SK-N-SH treated with all-trans-retinoic acid at 6 μM for 48 hours (cell line): Measurements from ENCODE around the gene DIP2B.

Experiments used
- ARNTL ChIP-seq: fragments of 450-650 bp; formaldehyde crosslinking; IDR thresholded peaks from 2 replicates; pipeline ENCODE4 v1.5.0; 2020; ENCODE audit warnings: low read depth, mild to moderate bottlenecking, moderate library complexity, borderline replicate concordance
- ESRRG ChIP-seq: fragments of 250-450 bp; sonication (Bioruptor Pico); IDR thresholded peaks from 2 replicates; pipeline ENCODE4 v1.6.1; 2021; ENCODE audit warnings: mild to moderate bottlenecking
- POU6F1 ChIP-seq: fragments of 250-450 bp; sonication (Bioruptor Pico); IDR thresholded peaks from 2 replicates; pipeline ENCODE4 v1.8.0; 2021; ENCODE audit warnings: low read depth, mild to moderate bottlenecking, moderate library complexity, borderline replicate concordance
- ZFP3 ChIP-seq: fragments of 250-450 bp; sonication (Bioruptor Pico); IDR thresholded peaks from 2 replicates; pipeline ENCODE4 v1.5.0; 2020; ENCODE audit warnings: mild to moderate bottlenecking, moderate library complexity

DNA sequence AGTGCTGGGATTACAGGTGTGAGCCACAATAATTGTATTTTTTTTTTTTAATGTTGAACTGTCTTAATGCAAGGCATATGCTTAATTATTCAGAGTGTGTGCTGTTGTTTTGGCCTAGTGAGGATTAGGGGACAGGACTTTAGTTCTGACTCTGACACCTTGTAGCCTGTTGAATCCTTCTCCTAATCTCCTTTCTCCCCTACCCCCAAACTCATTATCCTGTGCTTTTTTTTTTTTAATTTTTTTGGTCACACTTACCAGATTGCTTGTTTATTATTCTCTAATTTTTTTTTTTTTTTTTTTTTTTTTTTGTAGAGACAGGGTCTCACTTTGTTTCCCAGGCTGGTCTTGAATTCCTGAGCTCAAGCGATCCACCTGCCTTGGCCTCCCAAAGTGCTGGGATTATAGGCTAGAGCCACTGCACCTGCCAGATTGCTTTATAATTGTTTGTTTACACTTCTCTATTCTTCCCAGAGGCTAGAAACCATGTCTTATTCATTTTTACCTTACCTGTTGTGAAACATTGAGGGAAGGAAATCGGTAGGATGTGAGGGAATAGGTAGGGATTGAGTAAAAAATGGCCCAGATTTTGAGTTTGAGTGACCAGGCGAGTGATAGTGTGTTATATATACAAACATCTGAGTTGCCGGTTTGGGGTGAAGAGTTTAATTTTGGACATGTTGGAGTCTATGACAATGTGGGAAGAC, 32.2 kb downstream of the DIP2B start:
- TF ChIP-seq POU6F1 (CRISPR knock-in tag) (no peak), ZFP3 (CRISPR knock-in tag) (no peak), ARNTL (CRISPR knock-in tag) (no peak), ESRRG (CRISPR knock-in tag) (no peak)
